ENCODE data around the gene MPO. TPM values are rescaled to one million over a fixed set of nuclear protein-coding genes. Genes with fewer than 3 reads are reported as not detected.

Gene MPO
- total and polyA plus RNA-seq, 9 of the 15 experiments (the other 6 are each of a cell fraction or from before 2014, with no cell fraction given) = 0.04 to 0.47 (median 0.39) TPM; not detected in 6

- TF ChIP-seq ZBTB40 (IDR thresholded peaks at IDR 0.05) (no peak), ZBTB40 (CRISPR knock-in tag; IDR thresholded peaks at IDR 0.05) (no peak), ZNF592 (IDR thresholded peaks at IDR 0.05) (no peak), GABPA (tag; conservative IDR thresholded peaks at IDR 0.05; ENCODE audit: low read depth) (no peak), TBP (optimal IDR thresholded peaks at IDR 0.05; ENCODE audit: low read depth, low read length) (no peak), USF2 (CRISPR knock-in tag; IDR thresholded peaks at IDR 0.05) (no peak)
Observed at GRCh38 chr17:58268326-58268725, 12.4 kb downstream of the MPO start (continued).
